Heart right ventricle (tissue), 16 donors: Measurements from ENCODE around the gene SKA2. TPM values are rescaled to one million over a fixed set of nuclear protein-coding genes. Genes with fewer than 3 reads are reported as not detected.
"Not testable (repeated sequence)": the region's sequence is repeated elsewhere in the genome, so short reads cannot be mapped to it uniquely, and the experiment has no call there.

Experiments used
- ATAC-seq, 8 donors: fragments of 200-7000 bp; cut with Tn5 transposase; one replicate each; pipeline ENCODE4 v1.9.1; 2020; ENCODE audit warnings: mild to moderate bottlenecking in 8 of 8, moderate library complexity in 8 of 8, moderate number of reproducible peaks in 1 of 8
- DNase-seq, 2 donors: peaks; one replicate each; pipeline ENCODE4 v3.0.0-alpha.2; 2020
- H3K27ac ChIP-seq, 10 donors: fragments of 200-600 bp; sonication (generic) in 2 of 10; one replicate each; pipeline versions ENCODE4 v1.5.0 to v1.8.0; 2020 to 2022; ENCODE audit warnings: mild to moderate bottlenecking in 3 of 10
- H3K27me3 ChIP-seq, 7 donors: fragments of 200-600 bp; one replicate each; pipeline ENCODE4 v1.8.0; 2021 to 2022; ENCODE audit warnings: mild to moderate bottlenecking in 2 of 7
- H3K36me3 ChIP-seq, 9 donors: fragments of 200-600 bp; sonication (generic) in 1 of 9; one replicate each; pipeline versions ENCODE4 v1.5.0 to v1.8.0; 2020 to 2022; ENCODE audit warnings: mild to moderate bottlenecking in 2 of 9
- H3K4me1 ChIP-seq, 9 donors: fragments of 200-600 bp; sonication (generic) in 1 of 9; one replicate each; pipeline versions ENCODE4 v1.5.0 to v1.8.0; 2020 to 2022; ENCODE audit warnings: mild to moderate bottlenecking in 4 of 9
- H3K4me3 ChIP-seq, 10 donors: fragments of 200-600 bp; sonication (generic) in 2 of 10; one replicate each; pipeline versions ENCODE4 v1.5.0 to v1.8.0; 2020 to 2022; ENCODE audit warnings: mild to moderate bottlenecking in 7 of 10, moderate library complexity in 2 of 10
- H3K9me3 ChIP-seq, 11 donors: fragments of 200-600 bp in 10 of 11; sonication (generic) in 2 of 11; one replicate each; pipeline versions ENCODE4 v1.5.0 to v1.8.0; 2013 to 2022; ENCODE audit warnings: mild to moderate bottlenecking in 2 of 11, control low read depth in 1 of 11, moderate library complexity in 1 of 11
- CTCF ChIP-seq, 9 donors: fragments of 200-600 bp; sonication (generic) in 2 of 9; IDR thresholded peaks; one replicate each; pipeline versions ENCODE4 v1.5.0 to v1.8.0; 2021 to 2022; ENCODE audit warnings: antibody characterized with exemption in 9 of 9, mild to moderate bottlenecking in 5 of 9, moderate library complexity in 1 of 9
- whole genome bisulfite sequencing, 2 donors: extraction: QIAGEN DNeasy Blood & Tissue Kit; methylation state at CpG; one replicate each; pipeline ENCODE4 v1.1.7; 2013; ENCODE audit warnings: inconsistent platforms in 1 of 2; 5-methylcytosine and 5-hydroxymethylcytosine counted together
- intact Hi-C, 10 donors: fragments of 100-400 bp; cut with DNase I; formaldehyde crosslinking; loops; one replicate each; pipeline versions ENCODE4 v1.11.1 to v1.14.2; 2022
- polyA plus RNA-seq, 2 donors: library from polyadenylated mRNA; stranded (reverse); fragments of 200-250 nt; gene quantifications; one replicate each; pipeline ENCODE4 v1.2.3, GENCODE V29; 2013
- total RNA-seq, 10 donors: library from RNA; stranded (reverse); fragmentation: NEBNext Ultra II Directional in 3 of 10; extraction: Animal tissue kit (Norgen Biotek cat#: 25700) in 3 of 10; gene quantifications; one replicate each; pipeline versions ENCODE4 v1.2.1 to v1.2.4, GENCODE V29; 2021 to 2023
- donor health status: Arrhythmogenic right ventricular cardiomyopathy.
- donor health status: ischemic (EF 13 %, LVEDD 7.1; RV severe dilation, severe dysfunction).
- donor health status: healthy with polysubstance abuse.
- donor health status: DM: no; HTN: yes; CAD: no.
- donor health status: DM: no; HTN: no; CAD: no.
- donor health status: ischemic (EF 25% LVEDD 6.9; RV normal size, moderate dysfunction).
- donor health status: ischemic (EF 25% LVEDD 5.7; RV mildly dilated, moderate dysfunction).
- donor health status: healthy.
- donor health status: DM: yes; HTN: yes; CAD: no.
- donor health status: Ischemic cardiomyopathy.
- donor health status: ischemic (EF 35%, LVEDD 5.7; RV mildly dilated, moderate dysfunction).
- donor health status: nonischemic (EF 11% LVEDD 7.7; RV severe dilation, severe dysfunction).
- donor health status: DM: yes; HTN: yes; CAD: no.
- donor health status: PGD.
- donor health status: ischemic (EF 29% LVEDD 5.4; RV normal size, mild dysfunction).
- donor health status: nonischemic (EF 23%, LVEDD 6.1; RV moderate dilation, normal function).

Gene SKA2
- total and polyA plus RNA-seq, 12 donors: 28.0 to 46.4 (median 34.8) TPM

- no peak for TF ChIP-seq CTCF (IDR thresholded peaks at IDR 0.05)
- no peaks in the 10 kb centered on the region for H3K4me1 ChIP-seq
- H3K27ac ChIP-seq: no peak overlapping the region
- peaks cover 0 to 16% (median 0%) of the 10 kb centered on the region in 9 donors for H3K36me3 ChIP-seq
- WGBS, 2 donors: 91 to 98% methylated on average over 1 of the region's 1 CpG
- H3K4me3 ChIP-seq: no peak overlapping the region
- no peaks in the 10 kb centered on the region for H3K27me3 ChIP-seq
- ATAC-seq (no peak), DNase-seq (no peak)
- intact Hi-C loops: no loop called here
- H3K9me3 ChIP-seq: no peaks in the 10 kb centered on the region
These were observed 13.1 kb downstream of the SKA2 start for GRCh38 chr17:59141860-59142259.

GRCh38 chr17:59139939-59140338 is 15.0 kb downstream of the SKA2 start:
- no peak for ATAC-seq
- 94 to 95% methylated on average over 4 of the region's 4 CpGs for WGBS, 2 donors

GRCh38 chr17:59138339-59138738 is 16.6 kb downstream of the SKA2 start:
- H3K4me3 ChIP-seq, H3K27me3 ChIP-seq, intact Hi-C loops, H3K36me3 ChIP-seq, H3K27ac ChIP-seq, ATAC-seq, H3K4me1 ChIP-seq, H3K9me3 ChIP-seq, DNase-seq: not testable (repeated sequence)
- WGBS, 2 donors: 96 to 97% methylated on average over 10 of the region's 10 CpGs

More at GRCh38 chr17:59139939-59140338, 15.0 kb downstream of the SKA2 start:
- no peak for TF ChIP-seq CTCF (IDR thresholded peaks at IDR 0.05)
- DNase-seq: no peak
- H3K36me3 ChIP-seq: peaks cover 0 to 16% (median 0%) of the 10 kb centered on the region in 9 donors
- H3K4me3 ChIP-seq: no peak overlapping the region
- intact Hi-C loops: no loop called here
- H3K27ac ChIP-seq: no peak overlapping the region
- no peaks in the 10 kb centered on the region for H3K27me3 ChIP-seq
- no peaks in the 10 kb centered on the region for H3K9me3 ChIP-seq
- no peaks in the 10 kb centered on the region for H3K4me1 ChIP-seq

GRCh38 chr17:59131131-59131530 is 23.9 kb downstream of the SKA2 start:
- no peaks in the 10 kb centered on the region for H3K27me3 ChIP-seq
- ATAC-seq: no peak
- DNase-seq: no peak
- no peak overlapping the region for H3K27ac ChIP-seq
- H3K36me3 ChIP-seq: peaks cover 0 to 38% (median 0%) of the 10 kb centered on the region in 9 donors
- no peak for TF ChIP-seq CTCF (IDR thresholded peaks at IDR 0.05)
- intact Hi-C loops: no loop called here
- H3K9me3 ChIP-seq: no peaks in the 10 kb centered on the region
- H3K4me3 ChIP-seq: no peak overlapping the region
- H3K4me1 ChIP-seq: no peaks in the 10 kb centered on the region
- WGBS, 2 donors: 85 to 87% methylated on average over 1 of the region's 1 CpG

- no peak for ATAC-seq
- Histone ChIP-seq H3K27me3 (no peaks in the 10 kb centered on the region), H3K4me3 (no peak overlapping the region), H3K36me3 (peaks cover 0 to 41% (median 0%) of the 10 kb centered on the region in 9 donors), H3K9me3 (no peaks in the 10 kb centered on the region), H3K4me1 (no peaks in the 10 kb centered on the region), H3K27ac (no peak overlapping the region)
- 46 to 71% methylated on average over 2 of the region's 2 CpGs for WGBS, 2 donors
- intact Hi-C loops: no loop called here
- DNase-seq: no peak
- TF ChIP-seq CTCF (IDR thresholded peaks at IDR 0.05): no peak
These were observed 25.2 kb downstream of the SKA2 start for GRCh38 chr17:59129814-59130213.
